Measurements from ENCODE around the gene SPRR5.

Gene SPRR5

GRCh38 chr1:152946651-152947256 is at the start of gene SPRR5:
Gene SPRR5, plus strand, starts transcription at chr1:152947206. Its CDS starts 1,349 bp downstream, at chr1:152948555.
- no peak for DNase-seq

GRCh38 chr1:152899027-152899426 is 48.0 kb upstream of the SPRR5 start:
- DNase-seq: no peak

- no peak for DNase-seq
Observed at GRCh38 chr1:152899883-152900282, 47.1 kb upstream of the SPRR5 start.

- no peak for DNase-seq
Observed at GRCh38 chr1:152901631-152902030, 45.4 kb upstream of the SPRR5 start.

- DNase-seq: no peak
Observed at GRCh38 chr1:152902636-152903035, 44.4 kb upstream of the SPRR5 start.

GRCh38 chr1:152904688-152905440 is 42.1 kb upstream of the SPRR5 start:
- no peak for DNase-seq

GRCh38 chr1:152906023-152906565 is 40.9 kb upstream of the SPRR5 start:
- no peak for DNase-seq

- DNase-seq: no peak
Observed at GRCh38 chr1:152907686-152908601, 39.1 kb upstream of the SPRR5 start, which contains the start of gene IVL. Gene IVL, plus strand, starts transcription at chr1:152908546. Its CDS starts 1,252 bp downstream, at chr1:152909798.

GRCh38 chr1:152909206-152909605 is 37.8 kb upstream of the SPRR5 start:
- DNase-seq: no peak

GRCh38 chr1:152912471-152912870 is 34.5 kb upstream of the SPRR5 start:
- DNase-seq: no peak

- DNase-seq: no peak
Observed at GRCh38 chr1:152912900-152913299, 34.1 kb upstream of the SPRR5 start.

GRCh38 chr1:152917794-152918193 is 29.2 kb upstream of the SPRR5 start:
- DNase-seq: no peak

- no peak for DNase-seq
Observed at GRCh38 chr1:152919071-152919470, 27.9 kb upstream of the SPRR5 start.

- no peak for DNase-seq
Observed at GRCh38 chr1:152924191-152924590, 22.8 kb upstream of the SPRR5 start.

- no peak for DNase-seq
Observed at GRCh38 chr1:152926091-152926490, 20.9 kb upstream of the SPRR5 start.

GRCh38 chr1:152928671-152929070 is 18.3 kb upstream of the SPRR5 start:
- DNase-seq: no peak

GRCh38 chr1:152932170-152932811 is 14.7 kb upstream of the SPRR5 start:
- no peak for DNase-seq

- no peak for DNase-seq
Observed at GRCh38 chr1:152933196-152933595, 13.8 kb upstream of the SPRR5 start.

GRCh38 chr1:152940614-152941013 is 6.4 kb upstream of the SPRR5 start:
- DNase-seq: no peak

GRCh38 chr1:152941037-152941711 is 5.8 kb upstream of the SPRR5 start:
- no peak for DNase-seq

GRCh38 chr1:152942161-152942560 is 4.8 kb upstream of the SPRR5 start:
- DNase-seq: no peak

- no peak for DNase-seq
Observed at GRCh38 chr1:152946248-152946647, 758 bp upstream of the SPRR5 start.

Measured in activated effector memory CD4-positive, alpha-beta T cell treated with Interleukin-2 at 50 U/mL for 16 hours (primary cell).